HepG2 (cell line): ENCODE results near the gene TAP1. TPM values are rescaled to one million over a fixed set of nuclear protein-coding genes. Genes with fewer than 3 reads are reported as not detected.
A peak's percentile ranks its signal among the peaks of the same experiment; 100 is the strongest.

ENCODE experiments used
- CENPT ChIP-seq: sonication (generic); formaldehyde crosslinking; IDR thresholded peaks from 2 replicates; pipeline ENCODE4 v1.8.0; 2022; ENCODE audit warnings: low read depth, mild to moderate bottlenecking, moderate library complexity, missing genetic modification reagents
- CHCHD3 ChIP-seq: sonication (generic); formaldehyde crosslinking; IDR thresholded peaks from 2 replicates; pipeline ENCODE4 v1.8.0; 2022; ENCODE audit warnings: mild to moderate bottlenecking, missing genetic modification reagents, moderate library complexity
- DZIP1 ChIP-seq: sonication (generic); formaldehyde crosslinking; IDR thresholded peaks from 2 replicates; pipeline ENCODE4 v1.5.0; 2020; ENCODE audit warnings: mild to moderate bottlenecking, missing genetic modification reagents
- HIVEP1 ChIP-seq: sonication (generic); formaldehyde crosslinking; IDR thresholded peaks from 2 replicates; pipeline ENCODE4 v1.4.0; 2020; ENCODE audit warnings: mild to moderate bottlenecking, missing genetic modification reagents
- HOXD1 ChIP-seq: sonication (generic); formaldehyde crosslinking; IDR thresholded peaks from 2 replicates; pipeline ENCODE4 v1.5.0; 2020; ENCODE audit warnings: missing genetic modification reagents
- KLF11 ChIP-seq: IDR thresholded peaks from 2 replicates; pipeline ENCODE4 v1.6.1; 2016; ENCODE audit warnings: missing compliant biosample characterization
- MED8 ChIP-seq: sonication (generic); formaldehyde crosslinking; IDR thresholded peaks from 2 replicates; pipeline ENCODE4 v1.8.1; 2023; ENCODE audit warnings: mild to moderate bottlenecking, missing genetic modification reagents; ENCODE audit not compliant: insufficient replicate concordance
- POLR2A ChIP-seq, 2 experiments: IDR thresholded peaks; 2 replicates each; pipeline ENCODE4 v1.6.1; 2011; ENCODE audit warnings: low read depth in 2 of 2, low read length in 2 of 2, mild to moderate bottlenecking in 1 of 2, moderate library complexity in 1 of 2; ENCODE audit not compliant: insufficient read depth in 1 of 2
- POLR2AphosphoS5 ChIP-seq: IDR thresholded peaks from 2 replicates; pipeline ENCODE4 v1.6.1; 2012; ENCODE audit warnings: low read depth, low read length
- PRPF4 ChIP-seq: fragments of 200-400 bp; formaldehyde crosslinking; IDR thresholded peaks from 2 replicates; pipeline ENCODE4 v1.6.1; 2016; ENCODE audit warnings: low read length, low read depth; ENCODE audit not compliant: poor library complexity, severe bottlenecking
- SAFB2 ChIP-seq: sonication (generic); formaldehyde crosslinking; IDR thresholded peaks from 2 replicates; pipeline ENCODE4 v1.5.1; 2020; ENCODE audit warnings: missing genetic modification reagents, low read depth, mild to moderate bottlenecking, borderline replicate concordance
- SRSF4 ChIP-seq: fragments of 200-400 bp; formaldehyde crosslinking; IDR thresholded peaks from one replicate; pipeline ENCODE4 v1.6.1; 2018; ENCODE audit warnings: mild to moderate bottlenecking, low read depth, low read length, moderate library complexity; ENCODE audit not compliant: poor library complexity, severe bottlenecking
- SSRP1 ChIP-seq: IDR thresholded peaks from 2 replicates; pipeline ENCODE4 v1.6.1; 2016; ENCODE audit warnings: control low read depth
- YY1 ChIP-seq: IDR thresholded peaks from 2 replicates; pipeline ENCODE4 v1.6.1; 2011; ENCODE audit warnings: low read length, low read depth, moderate library complexity, mild to moderate bottlenecking; ENCODE audit not compliant: insufficient read depth, insufficient replicate concordance
- ZBTB44 ChIP-seq: sonication (generic); formaldehyde crosslinking; IDR thresholded peaks from 2 replicates; pipeline ENCODE4 v1.4.0; 2020; ENCODE audit warnings: missing genetic modification reagents
- ZNF383 ChIP-seq: sonication (generic); formaldehyde crosslinking; IDR thresholded peaks from 2 replicates; pipeline ENCODE4 v1.4.0; 2020; ENCODE audit warnings: missing genetic modification reagents, mild to moderate bottlenecking, borderline replicate concordance
- ZNF451 ChIP-seq: sonication (generic); formaldehyde crosslinking; IDR thresholded peaks from 2 replicates; pipeline ENCODE4 v1.5.0; 2020; ENCODE audit warnings: mild to moderate bottlenecking, missing genetic modification reagents
- ZNF512 ChIP-seq: sonication (generic); formaldehyde crosslinking; IDR thresholded peaks from 2 replicates; pipeline ENCODE4 v1.4.0; 2020; ENCODE audit warnings: mild to moderate bottlenecking, missing genetic modification reagents
- ZNF761 ChIP-seq: sonication (generic); formaldehyde crosslinking; conservative IDR thresholded peaks from 2 replicates; pipeline ENCODE4 v1.4.0; 2020; ENCODE audit warnings: mild to moderate bottlenecking, missing genetic modification reagents
- ZNF770 ChIP-seq: sonication (generic); formaldehyde crosslinking; IDR thresholded peaks from 2 replicates; pipeline ENCODE4 v1.5.0; 2020; ENCODE audit warnings: mild to moderate bottlenecking, missing genetic modification reagents
- ZNF776 ChIP-seq: sonication (generic); formaldehyde crosslinking; IDR thresholded peaks from 2 replicates; pipeline ENCODE4 v1.4.0; 2020; ENCODE audit warnings: mild to moderate bottlenecking, missing genetic modification reagents
- polyA plus RNA-seq, 8 experiments: library from polyadenylated mRNA; depleted of rRNA in 3 of 8; stranded (reverse) in 7 of 8; unstranded in 1 of 8; fragments of >200 nt; fragmentation: Illumina TruSeq in 4 of 8; extraction: Trizol in 4 of 8; gene quantifications; 2 replicates each; pipeline versions ENCODE4 v1.2.1 to v1.2.3, GENCODE V29; 2011 to 2016; ENCODE audit warnings: low read depth in 4 of 8, missing spikeins in 1 of 8, mixed read lengths in 1 of 8; ENCODE audit not compliant: insufficient read depth in 1 of 8
- total RNA-seq, 5 experiments: library from RNA; depleted of rRNA; stranded (reverse); fragments of >200 nt; fragmentation: Illumina TruSeq; extraction: Trizol; gene quantifications; 2 replicates each; pipeline ENCODE4 v1.2.3, GENCODE V29; 2016; ENCODE audit warnings: low read depth in 1 of 5

Gene TAP1
- total and polyA plus RNA-seq, 2 of the 13 experiments (the other 11 are each of a cell fraction or from before 2014, with no cell fraction given) = 31.2 to 52.2 TPM

- TF ChIP-seq DZIP1 (CRISPR knock-in tag) = no peak
- TF ChIP-seq ZNF383 = no peak; the same call in 1 of the 2 replicates
- peak; percentile 61 to 80 for TF ChIP-seq POLR2A (IDR thresholded peaks at IDR 0.05; ENCODE audit: insufficient read depth in 1 of 2, low read depth in 2 of 2, low read length in 2 of 2)
- TF ChIP-seq SSRP1 (CRISPR knock-in tag) = no peak
- TF ChIP-seq CHCHD3 (CRISPR knock-in tag) = 0 out of 2 replicates have a peak, but pooled peaks have one; percentile 17
- TF ChIP-seq SAFB2 (CRISPR knock-in tag) = no peak; the same call in 1 of the 2 replicates
- no peak for TF ChIP-seq SRSF4
- no peak; the same call in 1 of the 2 replicates for TF ChIP-seq ZNF512 (CRISPR knock-in tag)
- no peak for TF ChIP-seq ZNF761 (CRISPR knock-in tag)
- TF ChIP-seq KLF11 (CRISPR knock-in tag) = no peak
- TF ChIP-seq YY1 = peak; percentile 29
- no peak; the same call in 1 of the 2 replicates for TF ChIP-seq ZNF776 (CRISPR knock-in tag)
- TF ChIP-seq CENPT (CRISPR knock-in tag) = no peak
- TF ChIP-seq MED8 (CRISPR knock-in tag) = no peak
- TF ChIP-seq POLR2AphosphoS5 = peak; percentile 64
- TF ChIP-seq HOXD1 (CRISPR knock-in tag) = peak; percentile 92
- no peak for TF ChIP-seq PRPF4
- no peak; the same call in 1 of the 2 replicates for TF ChIP-seq HIVEP1 (CRISPR knock-in tag)
- no peak; the same call in 1 of the 2 replicates for TF ChIP-seq ZBTB44 (CRISPR knock-in tag)
- 0 out of 2 replicates have a peak, but pooled peaks have one; percentile 14 for TF ChIP-seq ZNF770 (CRISPR knock-in tag)
- peak; percentile 35; the same call in 1 of the 2 replicates for TF ChIP-seq ZNF451 (CRISPR knock-in tag)
Measured at GRCh38 chr6:32853541-32854375, at the start of gene TAP1, which contains the start of gene PSMB9 (continued).
